ENCODE data around the gene THBD.

THBD gene

DNA sequence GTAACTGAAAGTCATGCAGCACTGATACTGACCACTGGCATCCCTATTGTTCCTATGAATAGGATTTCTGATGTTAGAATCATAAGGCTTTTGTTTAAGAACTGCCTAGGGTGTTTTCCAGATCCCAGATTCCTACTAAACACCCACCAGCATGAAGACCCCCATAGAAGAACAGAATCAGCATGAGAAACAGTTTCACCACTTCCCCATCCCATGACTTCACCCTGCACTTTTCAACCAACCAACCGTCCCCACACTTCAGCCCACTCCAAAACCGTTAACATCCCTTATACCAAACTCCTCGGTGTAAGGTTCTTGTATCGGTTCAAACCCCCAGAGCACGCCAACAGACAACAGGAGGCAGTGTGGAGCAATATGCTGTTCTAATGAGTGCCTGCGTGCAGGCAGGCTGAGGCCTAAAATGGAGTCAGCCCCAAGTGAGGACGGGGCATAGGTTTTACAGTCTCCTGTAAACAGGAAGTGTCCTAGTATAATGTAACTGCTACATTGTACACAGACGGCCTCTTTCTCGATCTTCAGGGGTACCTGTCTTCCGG is 25.8 kb downstream of the THBD start:
- no peak for TF ChIP-seq EP300 (IDR thresholded peaks at IDR 0.05; ENCODE audit: borderline replicate concordance)
- TF ChIP-seq RAD21 (IDR thresholded peaks at IDR 0.05; ENCODE audit: low read depth) = no peak
- TF ChIP-seq CREB1 (IDR thresholded peaks at IDR 0.05; ENCODE audit: low read depth) = no peak
- no peak for TF ChIP-seq EGR1 (IDR thresholded peaks at IDR 0.05)
- no peak for TF ChIP-seq TAF1 (IDR thresholded peaks at IDR 0.05; ENCODE audit: low read depth)
- TF ChIP-seq TCF12 (IDR thresholded peaks at IDR 0.05; ENCODE audit: low read depth) = no peak

- TF ChIP-seq YY1 (IDR thresholded peaks at IDR 0.05; ENCODE audit: low read depth) = no peak
- TF ChIP-seq REST (IDR thresholded peaks at IDR 0.05; ENCODE audit: low read depth) = no peak
- no peak for TF ChIP-seq EP300 (IDR thresholded peaks at IDR 0.05; ENCODE audit: borderline replicate concordance)
These were observed 26.6 kb downstream of the THBD start for GRCh38 chr20:23022849-23023248.

- TF ChIP-seq TEAD4 (IDR thresholded peaks at IDR 0.05) = no peak
- TF ChIP-seq YY1 (IDR thresholded peaks at IDR 0.05; ENCODE audit: low read depth) = no peak
- TF ChIP-seq, protein P1, sequence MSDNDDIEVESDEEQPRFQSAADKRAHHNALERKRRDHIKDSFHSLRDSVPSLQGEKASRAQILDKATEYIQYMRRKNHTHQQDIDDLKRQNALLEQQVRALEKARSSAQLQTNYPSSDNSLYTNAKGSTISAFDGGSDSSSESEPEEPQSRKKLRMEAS (IDR thresholded peaks at IDR 0.05) = no peak
- no peak for TF ChIP-seq EP300 (IDR thresholded peaks at IDR 0.05; ENCODE audit: borderline replicate concordance)
- TF ChIP-seq RAD21 (IDR thresholded peaks at IDR 0.05; ENCODE audit: low read depth) = no peak
- TF ChIP-seq NFIC (IDR thresholded peaks at IDR 0.05) = no peak
- no peak for TF ChIP-seq CREB1 (IDR thresholded peaks at IDR 0.05; ENCODE audit: low read depth)
- no peak for TF ChIP-seq FOXM1 (IDR thresholded peaks at IDR 0.05; ENCODE audit: borderline replicate concordance, low read depth)
- TF ChIP-seq, protein P2, sequence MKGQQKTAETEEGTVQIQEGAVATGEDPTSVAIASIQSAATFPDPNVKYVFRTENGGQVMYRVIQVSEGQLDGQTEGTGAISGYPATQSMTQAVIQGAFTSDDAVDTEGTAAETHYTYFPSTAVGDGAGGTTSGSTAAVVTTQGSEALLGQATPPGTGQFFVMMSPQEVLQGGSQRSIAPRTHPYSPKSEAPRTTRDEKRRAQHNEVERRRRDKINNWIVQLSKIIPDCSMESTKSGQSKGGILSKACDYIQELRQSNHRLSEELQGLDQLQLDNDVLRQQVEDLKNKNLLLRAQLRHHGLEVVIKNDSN (IDR thresholded peaks at IDR 0.05) = no peak
- no peak for TF ChIP-seq ZBTB7A (IDR thresholded peaks at IDR 0.05; ENCODE audit: low read depth)
- TF ChIP-seq REST (IDR thresholded peaks at IDR 0.05; ENCODE audit: low read depth) = no peak
These were observed 27.5 kb downstream of the THBD start for GRCh38 chr20:23021951-23022350.

DNA sequence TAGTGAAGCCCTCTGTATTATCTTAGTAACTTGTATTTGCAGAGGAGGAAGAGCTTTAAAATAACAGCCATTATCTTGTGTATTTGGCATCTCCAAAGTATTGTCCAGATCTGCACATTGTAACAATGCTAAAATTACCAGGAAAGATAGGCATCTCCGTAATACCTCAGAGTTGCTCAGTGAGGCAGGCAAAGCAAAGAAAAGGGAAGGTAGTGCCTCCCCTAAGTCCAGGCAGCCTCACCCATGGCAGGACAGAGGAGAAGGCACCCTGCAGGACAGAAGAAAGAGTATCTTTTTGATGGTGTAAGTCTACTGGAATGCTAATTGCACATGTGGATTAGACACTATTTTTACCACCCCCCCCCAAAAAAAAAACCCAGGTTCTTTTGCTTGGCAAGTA is 27.9 kb downstream of the THBD start:
- TF ChIP-seq CREB1 (IDR thresholded peaks at IDR 0.05; ENCODE audit: low read depth) = no peak
- no peak for TF ChIP-seq NFIC (IDR thresholded peaks at IDR 0.05)
- TF ChIP-seq, protein P1 (IDR thresholded peaks at IDR 0.05) = no peak
- no peak for TF ChIP-seq TAF1 (IDR thresholded peaks at IDR 0.05; ENCODE audit: low read depth)
- no peak for TF ChIP-seq TCF12 (IDR thresholded peaks at IDR 0.05; ENCODE audit: low read depth)
- no peak for TF ChIP-seq RAD21 (IDR thresholded peaks at IDR 0.05; ENCODE audit: low read depth)

DNA sequence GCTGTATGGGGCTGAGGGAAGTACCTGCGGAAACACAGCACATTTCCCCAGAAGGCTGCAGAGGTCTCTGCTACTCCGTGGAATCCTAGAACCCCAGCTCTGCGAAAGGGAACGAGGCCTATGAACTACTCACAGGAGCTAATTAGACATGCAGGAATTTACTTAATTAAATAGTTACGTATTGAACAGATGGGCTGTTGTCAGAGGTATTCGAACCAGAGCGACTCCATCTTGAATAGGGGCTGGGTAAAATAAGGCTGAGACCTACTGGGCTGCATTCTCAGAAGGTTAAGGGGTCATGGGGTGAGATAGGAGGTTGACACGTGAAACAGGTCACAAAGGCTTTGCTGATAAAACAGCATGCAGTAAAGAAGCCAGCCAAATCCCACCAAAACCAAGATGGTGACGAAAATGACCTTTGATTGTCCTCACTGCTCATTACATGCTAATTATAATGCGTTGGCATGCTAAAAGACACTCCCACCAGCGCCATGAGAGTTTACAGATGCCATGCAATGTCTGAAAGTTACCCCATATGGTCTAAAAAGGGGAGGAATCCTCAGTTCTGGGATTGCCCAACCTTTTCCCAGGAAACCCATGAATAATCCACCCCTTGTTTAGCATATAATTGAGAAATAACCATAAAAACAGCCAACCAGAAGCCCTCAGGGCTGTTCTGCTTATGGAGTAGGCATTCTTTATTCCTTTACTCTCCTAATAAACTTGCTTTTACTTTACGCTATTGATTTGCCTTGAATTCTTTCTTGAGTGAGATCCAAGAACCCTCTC is 29.0 kb downstream of the THBD start:
- TF ChIP-seq TAF1 (IDR thresholded peaks at IDR 0.05; ENCODE audit: low read depth) (no peak), TEAD4 (IDR thresholded peaks at IDR 0.05) (no peak), NFIC (IDR thresholded peaks at IDR 0.05) (no peak), ZBTB7A (IDR thresholded peaks at IDR 0.05; ENCODE audit: low read depth) (no peak), TCF12 (IDR thresholded peaks at IDR 0.05; ENCODE audit: low read depth) (no peak)
- TF ChIP-seq, protein P2 (IDR thresholded peaks at IDR 0.05) = no peak

GRCh38 chr20:23019403-23019802 is 30.1 kb downstream of the THBD start:
- TF ChIP-seq FOXM1 (IDR thresholded peaks at IDR 0.05; ENCODE audit: borderline replicate concordance, low read depth) (no peak), CREB1 (IDR thresholded peaks at IDR 0.05; ENCODE audit: low read depth) (no peak), TAF1 (IDR thresholded peaks at IDR 0.05; ENCODE audit: low read depth) (no peak), CEBPB (IDR thresholded peaks at IDR 0.05) (no peak)
- TF ChIP-seq, protein P1 (IDR thresholded peaks at IDR 0.05) = no peak

Data from Ishikawa (cell line).